Mononuclear cell (primary cell): ENCODE measurements around the gene CSMD2. TPM values are rescaled to one million over a fixed set of nuclear protein-coding genes. Genes with fewer than 3 reads are reported as not detected.

Experiments
- H3K27me3 ChIP-seq: 2 replicates; pipeline ENCODE4 v1.6.0; 2011; ENCODE audit warnings: low read length, control low read depth; ENCODE audit not compliant: insufficient read depth
- H3K4me1 ChIP-seq: 2 replicates; pipeline ENCODE4 v1.5.1; 2011; ENCODE audit warnings: mild to moderate bottlenecking, low read length, control low read depth; ENCODE audit not compliant: insufficient read depth
- H3K4me3 ChIP-seq: 2 replicates; pipeline ENCODE4 v1.5.1; 2011; ENCODE audit warnings: mild to moderate bottlenecking, low read length, moderate library complexity
- H3K9me3 ChIP-seq: 2 replicates; pipeline ENCODE4 v1.5.1; 2011; ENCODE audit warnings: low read depth, mild to moderate bottlenecking, control low read depth, low read length
- total RNA-seq: library from RNA; depleted of rRNA; stranded (reverse); fragments of >200 nt; gene quantifications from one replicate; pipeline ENCODE4 v1.2.3, GENCODE V29; 2012

Gene CSMD2
- total RNA-seq, 1 donor, result not detected

DNA sequence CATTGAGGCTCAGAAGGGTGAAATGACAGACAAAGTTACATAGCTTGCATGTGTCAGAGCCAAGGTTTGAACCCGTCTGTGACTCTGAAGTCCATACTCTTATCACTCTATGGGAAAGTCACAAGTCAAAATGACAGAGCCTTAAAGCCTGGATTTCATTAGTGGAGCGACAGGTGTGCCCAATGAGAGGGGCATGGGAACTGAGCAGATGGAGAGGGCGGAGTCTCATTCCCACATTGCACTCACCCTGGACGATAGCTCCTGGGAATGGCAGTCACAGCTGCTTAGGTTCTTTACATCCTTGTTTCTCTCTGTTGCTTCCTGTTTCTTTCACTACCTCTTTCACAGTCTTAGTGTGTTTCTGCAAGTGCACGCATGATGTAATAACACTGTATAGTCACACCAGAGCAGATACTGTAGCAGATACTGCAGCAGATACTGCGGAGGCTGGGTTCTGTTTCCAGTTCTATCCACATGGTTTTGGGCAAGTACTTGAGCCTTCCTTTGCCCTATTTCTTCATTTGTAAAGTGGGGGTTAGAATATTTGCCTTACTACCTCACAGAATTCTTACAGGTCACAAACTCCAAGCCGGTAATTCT lies 565.4 kb downstream of the CSMD2 start:
- H3K4me3 ChIP-seq, result no peak overlapping the region
- no peaks in the 10 kb centered on the region for H3K4me1 ChIP-seq
- H3K27me3 ChIP-seq, result peaks cover 4% of the 10 kb centered on the region
- H3K9me3 ChIP-seq, result no peaks in the 10 kb centered on the region

GRCh38 chr1:33588726-33589125 lies 576.3 kb downstream of the CSMD2 start:
- no peak overlapping the region for H3K4me3 ChIP-seq
- H3K27me3 ChIP-seq, result no peaks in the 10 kb centered on the region
- H3K9me3 ChIP-seq, result no peaks in the 10 kb centered on the region
- H3K4me1 ChIP-seq, result no peaks in the 10 kb centered on the region

GRCh38 chr1:33586795-33587194 lies 578.2 kb downstream of the CSMD2 start:
- H3K27me3 ChIP-seq, result no peaks in the 10 kb centered on the region
- H3K4me1 ChIP-seq, result no peaks in the 10 kb centered on the region
- H3K4me3 ChIP-seq, result no peak overlapping the region

DNA sequence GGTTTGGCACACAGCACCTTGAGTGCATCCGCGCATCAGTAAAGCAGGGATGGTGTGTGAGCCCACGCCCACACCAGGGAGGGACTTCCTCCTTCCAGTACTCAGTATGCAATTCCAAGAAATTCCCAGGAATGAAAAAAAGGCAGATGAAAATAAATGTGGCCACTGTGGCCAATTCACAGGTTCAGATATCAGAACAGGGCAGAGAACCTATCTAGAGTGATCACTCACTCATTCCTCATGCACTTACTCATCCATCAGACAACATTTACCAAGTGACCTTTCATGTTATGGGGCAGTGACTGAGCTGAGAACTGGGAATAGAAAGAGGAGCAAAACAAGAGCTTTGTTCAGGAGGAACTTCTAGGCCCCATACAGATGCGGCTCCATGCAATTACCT lies 578.9 kb downstream of the CSMD2 start:
- H3K4me1 ChIP-seq, result no peaks in the 10 kb centered on the region
- H3K4me3 ChIP-seq, result no peak overlapping the region
- H3K27me3 ChIP-seq, result no peaks in the 10 kb centered on the region
- H3K9me3 ChIP-seq, result no peaks in the 10 kb centered on the region

More at GRCh38 chr1:33586795-33587194, 578.2 kb downstream of the CSMD2 start:
- no peaks in the 10 kb centered on the region for H3K9me3 ChIP-seq

DNA sequence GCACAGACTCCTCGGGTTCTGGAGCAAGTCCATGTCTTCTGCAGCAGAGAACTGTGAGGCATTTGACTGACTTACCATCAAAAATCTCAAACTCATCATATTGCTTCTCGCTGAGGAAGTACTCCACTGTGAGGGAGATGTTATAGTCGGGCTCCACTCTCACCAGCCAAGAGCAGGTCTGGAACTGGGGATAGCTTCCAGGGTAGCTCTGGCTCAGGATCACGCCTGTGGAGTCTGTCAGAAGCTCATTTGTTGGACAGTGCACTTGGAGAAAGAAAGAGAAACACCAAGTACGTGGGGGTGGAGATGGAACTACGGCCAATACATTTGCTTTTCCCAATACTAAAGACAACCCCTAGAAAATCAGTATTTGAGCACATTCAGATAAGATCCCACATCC lies 581.5 kb downstream of the CSMD2 start:
- H3K27me3 ChIP-seq, result no peaks in the 10 kb centered on the region
- H3K4me3 ChIP-seq, result no peak overlapping the region
- no peaks in the 10 kb centered on the region for H3K4me1 ChIP-seq

GRCh38 chr1:33578557-33579448 lies 586.2 kb downstream of the CSMD2 start:
- Histone ChIP-seq H3K9me3 (no peaks in the 10 kb centered on the region), H3K4me3 (no peak overlapping the region), H3K27me3 (no peaks in the 10 kb centered on the region), H3K4me1 (no peaks in the 10 kb centered on the region)

More for the DNA sequence above, 581.5 kb downstream of the CSMD2 start:
- H3K9me3 ChIP-seq, result no peaks in the 10 kb centered on the region

DNA sequence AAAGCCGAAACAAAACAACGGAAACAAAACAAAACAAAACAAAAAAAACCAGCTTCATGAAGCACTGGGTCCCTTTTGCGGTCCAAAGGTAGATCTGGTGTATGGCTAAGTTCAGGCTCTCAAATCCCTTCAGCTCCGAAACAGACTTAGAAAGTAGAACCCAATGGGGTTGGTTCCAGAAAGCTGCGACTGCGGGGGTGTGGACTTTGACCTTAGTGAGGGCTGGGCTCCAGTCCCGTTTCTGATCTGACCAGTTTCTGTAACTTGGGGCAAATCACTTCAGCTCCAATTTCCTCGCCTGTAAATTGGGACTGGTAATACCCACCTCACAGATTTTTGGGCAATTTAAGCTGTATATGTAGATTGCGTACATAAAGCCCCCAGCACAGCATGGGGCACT lies 587.4 kb downstream of the CSMD2 start:
- H3K4me3 ChIP-seq, result no peak overlapping the region
- H3K9me3 ChIP-seq, result no peaks in the 10 kb centered on the region
- no peaks in the 10 kb centered on the region for H3K4me1 ChIP-seq
- no peaks in the 10 kb centered on the region for H3K27me3 ChIP-seq

GRCh38 chr1:33576821-33577599 lies 588.0 kb downstream of the CSMD2 start:
- no peaks in the 10 kb centered on the region for H3K27me3 ChIP-seq
- no peaks in the 10 kb centered on the region for H3K4me1 ChIP-seq
- H3K4me3 ChIP-seq, result no peak overlapping the region
- H3K9me3 ChIP-seq, result no peaks in the 10 kb centered on the region

- Histone ChIP-seq H3K27me3 (no peaks in the 10 kb centered on the region), H3K9me3 (no peaks in the 10 kb centered on the region), H3K4me3 (no peak overlapping the region)
Observed at GRCh38 chr1:33575324-33575879, 589.6 kb downstream of the CSMD2 start.

DNA sequence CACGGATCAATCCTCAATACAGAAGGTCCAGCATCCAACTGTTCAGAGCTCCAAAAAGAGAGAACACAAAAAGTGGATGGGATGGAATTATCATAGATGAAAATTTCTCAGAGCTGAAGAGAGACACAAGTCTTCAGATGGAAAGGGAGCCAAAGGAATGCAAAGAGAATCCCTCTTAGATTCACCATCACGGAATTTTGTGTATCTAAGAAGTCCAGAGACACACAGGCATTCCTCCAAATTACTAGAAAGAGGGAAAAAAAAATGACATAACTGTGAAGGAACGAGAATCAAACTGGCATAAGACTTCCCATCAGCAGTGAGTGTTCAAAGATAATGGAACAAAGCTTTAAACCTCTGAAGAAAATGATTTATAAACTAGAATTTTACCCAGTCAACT lies 591.4 kb downstream of the CSMD2 start:
- Histone ChIP-seq H3K4me1 (no peaks in the 10 kb centered on the region), H3K9me3 (no peaks in the 10 kb centered on the region), H3K4me3 (no peak overlapping the region), H3K27me3 (no peaks in the 10 kb centered on the region)

More at GRCh38 chr1:33575324-33575879, 589.6 kb downstream of the CSMD2 start:
- H3K4me1 ChIP-seq, result no peaks in the 10 kb centered on the region

GRCh38 chr1:33572387-33572786 lies 592.6 kb downstream of the CSMD2 start:
- Histone ChIP-seq H3K27me3 (no peaks in the 10 kb centered on the region), H3K4me3 (no peak overlapping the region), H3K4me1 (no peaks in the 10 kb centered on the region), H3K9me3 (no peaks in the 10 kb centered on the region)

- no peaks in the 10 kb centered on the region for H3K4me1 ChIP-seq
- no peak overlapping the region for H3K4me3 ChIP-seq
- H3K27me3 ChIP-seq, result peaks cover 3% of the 10 kb centered on the region
- H3K9me3 ChIP-seq, result no peaks in the 10 kb centered on the region
Observed at GRCh38 chr1:33569331-33569730, 595.7 kb downstream of the CSMD2 start.

DNA sequence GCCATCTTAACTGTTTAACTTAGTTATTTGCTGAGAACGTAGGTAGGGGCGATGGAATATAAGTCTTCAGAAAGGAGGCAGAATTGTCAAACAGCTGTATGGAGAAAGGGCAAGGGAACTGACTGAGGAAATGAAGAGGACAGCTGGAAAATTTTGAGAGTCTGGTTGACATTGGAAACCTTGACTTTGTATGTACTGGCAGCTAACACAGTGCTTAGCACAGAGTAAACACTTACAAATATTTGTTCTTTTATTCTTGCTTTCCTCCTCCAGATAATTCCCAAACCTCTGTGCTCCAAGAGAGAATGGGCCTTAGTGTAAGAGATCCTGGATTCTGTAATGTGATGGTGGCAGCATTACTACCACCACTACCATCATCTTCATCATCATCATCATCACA lies 601.3 kb downstream of the CSMD2 start:
- no peak overlapping the region for H3K4me3 ChIP-seq
- no peaks in the 10 kb centered on the region for H3K4me1 ChIP-seq
- no peaks in the 10 kb centered on the region for H3K9me3 ChIP-seq
- H3K27me3 ChIP-seq, result peaks cover 7% of the 10 kb centered on the region

- Histone ChIP-seq H3K4me3 (no peak overlapping the region), H3K27me3 (peaks cover 7% of the 10 kb centered on the region), H3K9me3 (no peaks in the 10 kb centered on the region)
Observed at GRCh38 chr1:33562563-33562962, 602.5 kb downstream of the CSMD2 start.

GRCh38 chr1:33561576-33561975 lies 603.5 kb downstream of the CSMD2 start:
- H3K9me3 ChIP-seq, result no peaks in the 10 kb centered on the region
- H3K4me3 ChIP-seq, result no peak overlapping the region
- no peaks in the 10 kb centered on the region for H3K4me1 ChIP-seq
- H3K27me3 ChIP-seq, result peaks cover 7% of the 10 kb centered on the region

More at GRCh38 chr1:33562563-33562962, 602.5 kb downstream of the CSMD2 start:
- no peaks in the 10 kb centered on the region for H3K4me1 ChIP-seq
